K562 (cell line): ENCODE data around the gene ENO2. TPM values are rescaled to one million over a fixed set of nuclear protein-coding genes. Genes with fewer than 3 reads are reported as not detected.

ENCODE experiments used
- ZBTB40 ChIP-seq, 2 experiments: fragments of 450-650 bp in 1 of 2; sonication (generic) in 1 of 2; formaldehyde crosslinking in 1 of 2; IDR thresholded peaks; 2 replicates each; pipeline versions ENCODE4 v1.7.1 to v1.9.0; 2016 to 2022; ENCODE audit warnings: inconsistent platforms in 1 of 2, mild to moderate bottlenecking in 1 of 2, missing genetic modification reagents in 1 of 2
- ZNF24 ChIP-seq: fragments of 450-650 bp; IDR thresholded peaks from 2 replicates; pipeline ENCODE4 v1.6.1; 2016
- polyA plus RNA-seq, 8 experiments: library from polyadenylated mRNA; depleted of rRNA in 4 of 8; stranded (reverse) in 5 of 8; unstranded in 3 of 8; fragments of >200 nt; fragmentation: Nextera tagmentation in 2 of 8; fragmentation: Illumina TruSeq in 1 of 8; extraction: Ambion mirVana in 2 of 8; extraction: Trizol in 1 of 8; gene quantifications; 2 replicates each; pipeline versions ENCODE4 v1.2.1 to v1.2.3, GENCODE V29; 2011 to 2014; ENCODE audit warnings: inconsistent platforms in 1 of 8, missing spikeins in 1 of 8
- total RNA-seq, 7 experiments: library from RNA; depleted of rRNA in 6 of 7; stranded (reverse); fragments of >200 nt in 6 of 7; fragmentation: Illumina TruSeq in 2 of 7; extraction: Trizol in 2 of 7; gene quantifications; 2 replicates each; pipeline versions ENCODE4 v1.2.1 to v1.2.3, GENCODE V29; 2011 to 2021; ENCODE audit warnings: low replicate concordance in 1 of 7

The ENO2 gene
- total and polyA plus RNA-seq, 9 of the 15 experiments (the other 6 are each of a cell fraction or from before 2014, with no cell fraction given), result 10.9 to 43.3 (median 21.0) TPM

GRCh38 chr12:6951551-6952120 lies 37.3 kb downstream of the ENO2 start (continued):
- TF ChIP-seq ZBTB40 (IDR thresholded peaks at IDR 0.05), result no peak
- TF ChIP-seq ZBTB40 (CRISPR knock-in tag; IDR thresholded peaks at IDR 0.05), result no peak
- no peak for TF ChIP-seq ZNF24
